A549 (cell line): ENCODE results near the gene CMBL.

ENCODE experiments used
- POLR2A ChIP-seq: IDR thresholded peaks from 2 replicates; pipeline ENCODE4 v1.6.1; 2012; ENCODE audit warnings: mild to moderate bottlenecking, low read length
- POLR2AphosphoS2 ChIP-seq: conservative IDR thresholded peaks from 2 replicates; pipeline ENCODE4 v1.6.1; 2012; ENCODE audit warnings: low read length, improper control_type of control experiment, inconsistent platforms
- SREBF2 ChIP-seq: fragments of 450-650 bp; IDR thresholded peaks from 2 replicates; pipeline ENCODE4 v1.6.1; 2014; ENCODE audit warnings: mild to moderate bottlenecking, moderate library complexity
- TF ChIP-seq, protein P1 (sequence below): fragments of 150-350 bp; IDR thresholded peaks from 2 replicates; pipeline ENCODE4 v1.6.1; 2014; ENCODE audit warnings: low read depth, mild to moderate bottlenecking, low read length

DNA sequence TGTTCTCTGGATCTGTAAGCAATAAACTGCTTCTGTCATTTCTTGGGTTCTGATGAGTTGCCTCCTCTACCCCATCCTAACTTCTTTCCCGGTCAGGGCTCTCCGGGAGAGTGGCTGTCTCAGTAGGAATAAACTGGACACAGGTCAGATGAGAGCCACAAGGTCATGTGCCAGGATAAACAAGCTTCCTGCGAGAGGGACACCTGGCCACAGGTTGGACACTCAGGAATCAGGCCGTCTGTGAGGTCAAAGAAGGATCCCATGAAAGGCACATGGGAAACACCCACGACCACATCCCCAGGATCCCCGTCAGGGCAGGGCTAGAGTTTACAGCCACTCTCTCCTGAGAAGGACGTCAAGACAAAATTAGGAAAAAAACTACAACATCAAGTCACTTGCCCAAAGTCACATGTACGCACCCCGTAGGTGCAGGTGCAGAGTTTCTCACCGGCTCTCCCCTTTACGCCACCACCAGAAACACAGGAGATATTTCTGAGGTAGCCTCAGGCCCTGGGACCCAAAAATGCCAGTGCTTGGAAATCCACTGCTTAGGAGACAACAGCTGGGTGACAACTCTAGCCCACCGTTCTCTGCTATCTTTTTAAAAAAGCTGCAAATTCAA, 28.9 kb downstream of the CMBL start:
- no peak for TF ChIP-seq SREBF2
- TF ChIP-seq, protein P1, sequence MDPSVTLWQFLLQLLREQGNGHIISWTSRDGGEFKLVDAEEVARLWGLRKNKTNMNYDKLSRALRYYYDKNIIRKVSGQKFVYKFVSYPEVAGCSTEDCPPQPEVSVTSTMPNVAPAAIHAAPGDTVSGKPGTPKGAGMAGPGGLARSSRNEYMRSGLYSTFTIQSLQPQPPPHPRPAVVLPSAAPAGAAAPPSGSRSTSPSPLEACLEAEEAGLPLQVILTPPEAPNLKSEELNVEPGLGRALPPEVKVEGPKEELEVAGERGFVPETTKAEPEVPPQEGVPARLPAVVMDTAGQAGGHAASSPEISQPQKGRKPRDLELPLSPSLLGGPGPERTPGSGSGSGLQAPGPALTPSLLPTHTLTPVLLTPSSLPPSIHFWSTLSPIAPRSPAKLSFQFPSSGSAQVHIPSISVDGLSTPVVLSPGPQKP: no peak
- TF ChIP-seq POLR2AphosphoS2: no peak
- no peak for TF ChIP-seq POLR2A
